KMS-11 (cell line): ENCODE measurements around the gene FRMD4A.

Experiments
- H2AFZ ChIP-seq: fragments of 200-600 bp; sonication (generic); 2 replicates; pipeline ENCODE4 v1.6.1; 2016; ENCODE audit warnings: antibody characterized with exemption, mixed run types, low read depth
- H3K27ac ChIP-seq: fragments of 200-600 bp; sonication (generic); 2 replicates; pipeline ENCODE4 v1.6.1; 2016; ENCODE audit warnings: mild to moderate bottlenecking, mixed run types
- H3K27me3 ChIP-seq: fragments of 200-600 bp; sonication (generic); 2 replicates; pipeline ENCODE4 v1.6.1; 2017; ENCODE audit warnings: mild to moderate bottlenecking, low read depth, mixed run types, moderate library complexity; ENCODE audit not compliant: insufficient read depth
- H3K36me3 ChIP-seq: fragments of 200-600 bp; sonication (generic); 2 replicates; pipeline ENCODE4 v1.6.1; 2017; ENCODE audit warnings: mild to moderate bottlenecking, mixed run types; ENCODE audit not compliant: insufficient read depth
- H3K4me1 ChIP-seq: fragments of 200-600 bp; sonication (generic); 2 replicates; pipeline ENCODE4 v1.6.1; 2016; ENCODE audit warnings: mild to moderate bottlenecking, low read depth, mixed run types; ENCODE audit not compliant: poor library complexity, severe bottlenecking
- H3K4me2 ChIP-seq: fragments of 200-600 bp; sonication (generic); 2 replicates; pipeline ENCODE4 v1.7.0; 2016; ENCODE audit warnings: mild to moderate bottlenecking, mixed run types
- H3K4me3 ChIP-seq: fragments of 200-600 bp; sonication (generic); IDR thresholded peaks from 2 replicates; pipeline ENCODE4 v1.6.1; 2017; ENCODE audit warnings: low read depth, low read length, mixed read lengths; ENCODE audit not compliant: insufficient read depth
- H3K79me2 ChIP-seq: fragments of 200-600 bp; sonication (generic); 2 replicates; pipeline ENCODE4 v1.6.1; 2016; ENCODE audit warnings: low read depth, mixed run types; ENCODE audit not compliant: insufficient read depth
- H3K9ac ChIP-seq: fragments of 200-600 bp; sonication (generic); 2 replicates; pipeline ENCODE4 v1.6.1; 2016; ENCODE audit warnings: mild to moderate bottlenecking, mixed run types
- H4K20me1 ChIP-seq: fragments of 200-600 bp; sonication (generic); 2 replicates; pipeline ENCODE4 v1.6.1; 2016; ENCODE audit warnings: mild to moderate bottlenecking, mixed run types; ENCODE audit not compliant: insufficient read depth
- CTCF ChIP-seq: fragments of 200-600 bp; sonication (generic); conservative IDR thresholded peaks from 2 replicates; pipeline ENCODE4 v1.6.1; 2017; ENCODE audit warnings: low read depth, mild to moderate bottlenecking, antibody characterized with exemption, low read length, moderate library complexity, mixed read lengths

Gene FRMD4A

GRCh38 chr10:14360961-14361360, 30.2 kb upstream of the FRMD4A start:
- Histone ChIP-seq H3K4me1 (no peaks in the 10 kb centered on the region), H4K20me1 (no peaks in the 10 kb centered on the region), H3K27ac (no peak overlapping the region), H2AFZ (no peak overlapping the region), H3K4me3 (no peak overlapping the region), H3K36me3 (no peaks in the 10 kb centered on the region), H3K4me2 (no peak overlapping the region), H3K79me2 (no peaks in the 10 kb centered on the region), H3K9ac (no peak overlapping the region), H3K27me3 (no peaks in the 10 kb centered on the region)
- TF ChIP-seq CTCF = no peak

- H3K36me3 ChIP-seq = no peaks in the 10 kb centered on the region
- no peaks in the 10 kb centered on the region for H3K27me3 ChIP-seq
- H3K4me3 ChIP-seq = no peak overlapping the region
- H4K20me1 ChIP-seq = no peaks in the 10 kb centered on the region
- H3K79me2 ChIP-seq = no peaks in the 10 kb centered on the region
- H3K9ac ChIP-seq = no peak overlapping the region
- no peak overlapping the region for H2AFZ ChIP-seq
- no peak overlapping the region for H3K4me2 ChIP-seq
- no peak overlapping the region for H3K27ac ChIP-seq
- no peaks in the 10 kb centered on the region for H3K4me1 ChIP-seq
- no peak for TF ChIP-seq CTCF
Measured at GRCh38 chr10:14360515-14360914, 29.8 kb upstream of the FRMD4A start.

- Histone ChIP-seq H3K4me2 (no peak overlapping the region), H3K27me3 (no peaks in the 10 kb centered on the region)
Measured at GRCh38 chr10:14358886-14359573, 28.3 kb upstream of the FRMD4A start.

GRCh38 chr10:14356921-14357320, 26.2 kb upstream of the FRMD4A start:
- H3K79me2 ChIP-seq = no peaks in the 10 kb centered on the region
- no peaks in the 10 kb centered on the region for H3K27me3 ChIP-seq
- H3K4me2 ChIP-seq = no peak overlapping the region
- no peak overlapping the region for H3K9ac ChIP-seq
- H2AFZ ChIP-seq = no peak overlapping the region
- H4K20me1 ChIP-seq = no peaks in the 10 kb centered on the region
- no peak overlapping the region for H3K4me3 ChIP-seq
- no peaks in the 10 kb centered on the region for H3K36me3 ChIP-seq
- TF ChIP-seq CTCF = no peak
- H3K4me1 ChIP-seq = no peaks in the 10 kb centered on the region
- no peak overlapping the region for H3K27ac ChIP-seq

More at GRCh38 chr10:14358886-14359573, 28.3 kb upstream of the FRMD4A start:
- H3K9ac ChIP-seq = no peak overlapping the region
- H2AFZ ChIP-seq = no peak overlapping the region
- no peaks in the 10 kb centered on the region for H3K79me2 ChIP-seq
- no peak for TF ChIP-seq CTCF
- H3K36me3 ChIP-seq = no peaks in the 10 kb centered on the region
- no peaks in the 10 kb centered on the region for H4K20me1 ChIP-seq
- no peak overlapping the region for H3K4me3 ChIP-seq
- H3K4me1 ChIP-seq = no peaks in the 10 kb centered on the region
- H3K27ac ChIP-seq = no peak overlapping the region
